Right cardiac atrium (tissue), 5 donors: ENCODE measurements around the gene PAK5. TPM values are rescaled to one million over a fixed set of nuclear protein-coding genes. Genes with fewer than 3 reads are reported as not detected.

Experiments
- ATAC-seq, 2 donors: fragments of 200-7000 bp; cut with Tn5 transposase; one replicate each; pipeline versions ENCODE4 v1.8.0 to v1.9.1; 2020; ENCODE audit warnings: moderate library complexity in 2 of 2, mild to moderate bottlenecking in 1 of 2
- DNase-seq, 3 donors: peaks; one replicate each; pipeline ENCODE4 v3.0.0-alpha.2; 2020
- H3K27ac ChIP-seq: one replicate; pipeline ENCODE4 v1.5.1; 2013; ENCODE audit warnings: mild to moderate bottlenecking, low read length, control low read depth, moderate library complexity
- H3K27me3 ChIP-seq: one replicate; pipeline ENCODE4 v1.6.1; 2013; ENCODE audit not compliant: control insufficient read depth, insufficient read depth
- H3K4me1 ChIP-seq: one replicate; pipeline ENCODE4 v1.6.1; 2013; ENCODE audit warnings: low read length; ENCODE audit not compliant: control insufficient read depth, insufficient read depth
- H3K4me3 ChIP-seq: one replicate; pipeline ENCODE4 v1.5.1; 2013; ENCODE audit warnings: low read length, control low read depth
- H3K9me3 ChIP-seq: one replicate; pipeline ENCODE4 v1.6.1; 2013; ENCODE audit warnings: low read length; ENCODE audit not compliant: control insufficient read depth
- WGBS: extraction: QIAGEN DNeasy Blood & Tissue Kit; methylation state at CpG from one replicate; pipeline ENCODE4 v1.1.7; 2013; 5-methylcytosine and 5-hydroxymethylcytosine counted together
- intact Hi-C, 4 donors: fragments of 100-400 bp; cut with DNase I; formaldehyde crosslinking; loops; one replicate each; pipeline versions ENCODE4 v1.11.0 to v1.14.0; 2022 to 2023
- polyA plus RNA-seq: library from polyadenylated mRNA; stranded (reverse); fragments of 200-250 nt; gene quantifications from one replicate; pipeline ENCODE4 v1.2.3, GENCODE V29; 2013
- total RNA-seq, 4 donors: library from RNA; stranded (reverse); fragmentation: NEBNext Ultra II Directional; extraction: Animal tissue kit (Norgen Biotek cat#: 25700); gene quantifications; one replicate each; pipeline ENCODE4 v1.2.1, GENCODE V29; 2021
- donor health status: healthy with polysubstance abuse.
- donor health status: DM: no; HTN: yes; CAD: no.
- donor health status: DM: no; HTN: no; CAD: no.
- donor health status: DM: no; HTN: yes; CAD: no; lungs with severe emphysema.
- donor health status: DM: yes; HTN: yes; CAD: no.

Gene PAK5
- total and polyA plus RNA-seq, 5 donors = 0.06 to 0.09 (median 0.07) TPM; not detected in 2

GRCh38 chr20:9557411-9557810, 281.5 kb downstream of the PAK5 start:
- no peaks in the 10 kb centered on the region for H3K9me3 ChIP-seq
- ATAC-seq = no peak
- 90% methylated on average over 4 of the region's 4 CpGs for WGBS
- no peak overlapping the region for H3K27ac ChIP-seq
- DNase-seq = no peak
- no peaks in the 10 kb centered on the region for H3K27me3 ChIP-seq
- H3K4me1 ChIP-seq = no peaks in the 10 kb centered on the region
- H3K4me3 ChIP-seq = no peak overlapping the region
- intact Hi-C loops = no loop called here

- Histone ChIP-seq H3K4me1 (no peaks in the 10 kb centered on the region), H3K9me3 (no peaks in the 10 kb centered on the region), H3K27ac (no peak overlapping the region), H3K27me3 (no peaks in the 10 kb centered on the region), H3K4me3 (no peak overlapping the region)
- DNase-seq = no peak
- intact Hi-C loops = no loop called here
- no peak for ATAC-seq
- 82% methylated on average over 2 of the region's 2 CpGs for WGBS
These were observed 283.1 kb downstream of the PAK5 start for GRCh38 chr20:9555781-9556180.

- Histone ChIP-seq H3K4me3 (no peak overlapping the region), H3K27me3 (no peaks in the 10 kb centered on the region), H3K4me1 (no peaks in the 10 kb centered on the region), H3K27ac (no peak overlapping the region), H3K9me3 (no peaks in the 10 kb centered on the region)
- WGBS = 57% methylated on average over 4 of the region's 4 CpGs
- intact Hi-C loops = no loop called here
- DNase-seq = no peak
- ATAC-seq = no peak
These were observed 286.9 kb downstream of the PAK5 start for GRCh38 chr20:9551808-9552550.

GRCh38 chr20:9550871-9551270, 288.0 kb downstream of the PAK5 start:
- WGBS = 84% methylated on average over 2 of the region's 2 CpGs
- no peak for ATAC-seq

GRCh38 chr20:9550283-9550682, 288.6 kb downstream of the PAK5 start:
- H3K27ac ChIP-seq = no peak overlapping the region
- intact Hi-C loops = no loop called here
- no peaks in the 10 kb centered on the region for H3K4me1 ChIP-seq
- no peaks in the 10 kb centered on the region for H3K27me3 ChIP-seq
- ATAC-seq = no peak
- H3K4me3 ChIP-seq = no peak overlapping the region
- 89% methylated on average over 1 of the region's 1 CpG for WGBS
- DNase-seq = no peak
- no peaks in the 10 kb centered on the region for H3K9me3 ChIP-seq

More at GRCh38 chr20:9550871-9551270, 288.0 kb downstream of the PAK5 start:
- H3K27me3 ChIP-seq = no peaks in the 10 kb centered on the region
- no peak for DNase-seq
- H3K4me3 ChIP-seq = no peak overlapping the region
- no peak overlapping the region for H3K27ac ChIP-seq
- H3K9me3 ChIP-seq = no peaks in the 10 kb centered on the region
- no peaks in the 10 kb centered on the region for H3K4me1 ChIP-seq
- intact Hi-C loops = no loop called here

- Histone ChIP-seq H3K27ac (no peak overlapping the region), H3K27me3 (no peaks in the 10 kb centered on the region), H3K9me3 (no peaks in the 10 kb centered on the region), H3K4me1 (no peaks in the 10 kb centered on the region), H3K4me3 (no peak overlapping the region)
- intact Hi-C loops = no loop called here
- 43% methylated on average over 4 of the region's 4 CpGs for WGBS
- DNase-seq (no peak), ATAC-seq (no peak)
These were observed 295.7 kb downstream of the PAK5 start for GRCh38 chr20:9543214-9543613.

GRCh38 chr20:9535449-9535848, 303.4 kb downstream of the PAK5 start:
- intact Hi-C loops = no loop called here
- DNase-seq (no peak), ATAC-seq (no peak)
- Histone ChIP-seq H3K9me3 (no peaks in the 10 kb centered on the region), H3K4me3 (no peak overlapping the region), H3K27ac (no peak overlapping the region), H3K4me1 (no peaks in the 10 kb centered on the region), H3K27me3 (no peaks in the 10 kb centered on the region)
- WGBS = 78% methylated on average over 2 of the region's 2 CpGs

- 83% methylated on average over 5 of the region's 5 CpGs for WGBS
- H3K27ac ChIP-seq = no peak overlapping the region
- no peaks in the 10 kb centered on the region for H3K27me3 ChIP-seq
- no peak for ATAC-seq
- intact Hi-C loops = no loop called here
- H3K4me1 ChIP-seq = no peaks in the 10 kb centered on the region
- no peak for DNase-seq
- H3K9me3 ChIP-seq = no peaks in the 10 kb centered on the region
- no peak overlapping the region for H3K4me3 ChIP-seq
These were observed 304.9 kb downstream of the PAK5 start for GRCh38 chr20:9534025-9534424.

GRCh38 chr20:9532069-9532838, 306.6 kb downstream of the PAK5 start:
- H3K4me3 ChIP-seq = no peak overlapping the region
- 58% methylated on average over 4 of the region's 4 CpGs for WGBS
- H3K27ac ChIP-seq = no peak overlapping the region
- ATAC-seq (no peak), DNase-seq (no peak)
- no peaks in the 10 kb centered on the region for H3K4me1 ChIP-seq
- no peaks in the 10 kb centered on the region for H3K9me3 ChIP-seq
- intact Hi-C loops = no loop called here
- no peaks in the 10 kb centered on the region for H3K27me3 ChIP-seq

- intact Hi-C loops = no loop called here
- no peak for DNase-seq
- H3K27me3 ChIP-seq = no peaks in the 10 kb centered on the region
- no peak overlapping the region for H3K4me3 ChIP-seq
- ATAC-seq = no peak
- no peaks in the 10 kb centered on the region for H3K4me1 ChIP-seq
- no peaks in the 10 kb centered on the region for H3K9me3 ChIP-seq
- WGBS = 77% methylated on average over 2 of the region's 2 CpGs
- no peak overlapping the region for H3K27ac ChIP-seq
These were observed 307.3 kb downstream of the PAK5 start for GRCh38 chr20:9531581-9531980.

- H3K4me1 ChIP-seq = no peaks in the 10 kb centered on the region
- H3K4me3 ChIP-seq = no peak overlapping the region
- H3K27ac ChIP-seq = no peak overlapping the region
- H3K9me3 ChIP-seq = no peaks in the 10 kb centered on the region
- DNase-seq = no peak
- intact Hi-C loops = no loop called here
- WGBS = 79% methylated on average over 3 of the region's 3 CpGs
- no peak for ATAC-seq
- no peaks in the 10 kb centered on the region for H3K27me3 ChIP-seq
These were observed 315.2 kb downstream of the PAK5 start for GRCh38 chr20:9523636-9524035.
